Endometrial microvascular endothelial cells (primary cell): ENCODE data around the gene RNASE11. TPM values are rescaled to one million over a fixed set of nuclear protein-coding genes. Genes with fewer than 3 reads are reported as not detected.

ENCODE experiments used
- in situ Hi-C: cut with HindIII; loops from 2 replicates; pipeline ENCODE4 v1.10.0; 2017; ENCODE audit warnings: low sequenced_read_pairs, low pct_unique_long_range_greater_than_20kb; ENCODE audit errors: inconsistent ontology term
- total RNA-seq: library from RNA; depleted of rRNA; stranded (reverse); fragments of >200 nt; gene quantifications from one replicate; pipeline ENCODE4 v1.2.3, GENCODE V29; 2015; ENCODE audit errors: inconsistent ontology term

RNASE11 gene
- total RNA-seq, 1 donor from 2014 or later = not detected

- in situ Hi-C loops = no loop called here
Measured at GRCh38 chr14:20617138-20618003, 29.6 kb upstream of the RNASE11 start.

GRCh38 chr14:20615996-20616395 lies 28.2 kb upstream of the RNASE11 start:
- in situ Hi-C loops = no loop called here

- in situ Hi-C loops = no loop called here
Measured at GRCh38 chr14:20614038-20614840, 26.4 kb upstream of the RNASE11 start.

GRCh38 chr14:20613094-20614037 lies 25.6 kb upstream of the RNASE11 start:
- in situ Hi-C loops = no loop called here

- in situ Hi-C loops = no loop called here
Measured at GRCh38 chr14:20612403-20612802, 24.6 kb upstream of the RNASE11 start.

- in situ Hi-C loops = no loop called here
Measured at GRCh38 chr14:20611277-20611676, 23.5 kb upstream of the RNASE11 start.

GRCh38 chr14:20610002-20610765 lies 22.4 kb upstream of the RNASE11 start:
- in situ Hi-C loops = no loop called here

GRCh38 chr14:20609215-20610001 lies 21.6 kb upstream of the RNASE11 start:
- in situ Hi-C loops = no loop called here

- in situ Hi-C loops = no loop called here
Measured at GRCh38 chr14:20608383-20609110, 20.7 kb upstream of the RNASE11 start.

GRCh38 chr14:20607617-20608016 lies 19.8 kb upstream of the RNASE11 start:
- in situ Hi-C loops = no loop called here

- in situ Hi-C loops = no loop called here
Measured at GRCh38 chr14:20606902-20607242, 19.1 kb upstream of the RNASE11 start.

- in situ Hi-C loops = no loop called here
Measured at GRCh38 chr14:20606190-20606901, 18.5 kb upstream of the RNASE11 start.

GRCh38 chr14:20603813-20604690 lies 16.3 kb upstream of the RNASE11 start:
- in situ Hi-C loops = no loop called here

- in situ Hi-C loops = no loop called here
Measured at GRCh38 chr14:20602583-20602982, 14.8 kb upstream of the RNASE11 start.

- in situ Hi-C loops = no loop called here
Measured at GRCh38 chr14:20601522-20601921, 13.7 kb upstream of the RNASE11 start.

GRCh38 chr14:20597108-20597507 lies 9.3 kb upstream of the RNASE11 start:
- in situ Hi-C loops = no loop called here
